HG03097 (cell line): ENCODE results near the gene LIM2.
"Not testable (repeated sequence)": the region's sequence is repeated elsewhere in the genome, so short reads cannot be mapped to it uniquely, and the experiment has no call there.

Source experiments
- ATAC-seq: cut with Tn5 transposase; IDR thresholded peaks from one replicate; pipeline ENCODE4 v1.9.1; 2021; ENCODE audit not compliant: unreplicated experiment, low FRiP score

Gene LIM2, protein sequence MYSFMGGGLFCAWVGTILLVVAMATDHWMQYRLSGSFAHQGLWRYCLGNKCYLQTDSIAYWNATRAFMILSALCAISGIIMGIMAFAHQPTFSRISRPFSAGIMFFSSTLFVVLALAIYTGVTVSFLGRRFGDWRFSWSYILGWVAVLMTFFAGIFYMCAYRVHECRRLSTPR

DNA sequence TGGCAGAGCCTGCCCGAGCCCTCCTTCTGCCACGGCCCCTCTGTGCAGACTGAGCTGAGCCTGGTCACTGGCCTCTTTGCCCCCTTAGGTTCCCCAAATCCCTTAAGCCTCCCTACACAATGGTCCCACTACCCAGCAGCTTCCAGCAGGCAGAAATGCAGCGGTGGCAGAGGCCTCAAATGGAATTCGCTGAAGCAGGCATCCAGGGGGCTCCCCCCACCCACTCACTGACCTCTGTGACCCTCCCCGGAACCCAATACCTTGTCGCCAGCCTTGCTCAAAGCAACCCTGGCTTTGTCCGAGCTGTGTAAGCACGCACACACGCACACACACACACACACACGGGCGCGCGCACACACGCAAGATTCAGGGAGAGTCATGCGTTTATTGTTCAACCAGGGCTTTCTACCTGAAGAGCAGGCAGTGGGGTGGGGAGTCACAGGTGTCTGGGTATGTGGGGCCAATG lies at the start of gene LIM2:
LIM2 (minus strand) TSS at position 51 of the 466 bp plus-strand sequence. CDS start 531 bp downstream, outside the sequence.
- ATAC-seq = no peak

DNA sequence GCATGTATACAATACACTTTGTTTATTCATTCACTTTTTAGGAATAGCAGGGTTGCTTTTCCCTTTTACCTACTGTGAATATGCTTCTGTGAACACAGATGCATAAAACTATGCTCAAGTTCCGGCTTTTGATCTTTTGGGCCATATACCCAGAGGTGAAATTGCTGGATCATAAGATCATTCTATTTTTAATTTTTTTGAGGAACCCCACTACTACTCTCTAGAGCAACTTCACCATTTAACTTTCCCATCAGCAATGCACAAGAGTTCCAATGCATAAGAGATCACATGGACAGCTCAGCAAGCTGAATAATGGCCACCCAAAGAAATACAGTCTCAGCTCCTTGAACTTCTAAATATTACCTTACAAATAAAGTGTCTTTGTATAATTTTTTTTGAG lies 46.7 kb upstream of the LIM2 start:
- no peak for ATAC-seq

DNA sequence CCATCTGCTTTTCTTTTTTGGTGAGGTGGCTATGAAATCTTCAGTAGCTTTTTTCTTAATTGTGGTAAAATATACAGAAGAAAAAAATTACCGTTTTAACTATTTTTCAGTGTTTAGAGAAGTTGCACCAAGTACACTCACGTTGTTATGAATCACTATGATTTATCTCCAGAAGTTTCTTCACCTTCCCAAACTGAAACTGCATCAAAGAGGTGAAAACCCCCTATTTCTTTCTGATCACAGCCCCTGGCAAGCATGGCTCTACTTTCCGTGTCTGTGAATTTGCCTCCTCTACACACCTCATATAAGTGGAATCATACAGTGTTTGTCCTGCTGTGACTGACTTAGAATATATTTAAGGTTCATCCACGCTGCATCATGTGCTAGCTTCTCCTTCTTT lies 45.3 kb upstream of the LIM2 start:
- no peak for ATAC-seq

DNA sequence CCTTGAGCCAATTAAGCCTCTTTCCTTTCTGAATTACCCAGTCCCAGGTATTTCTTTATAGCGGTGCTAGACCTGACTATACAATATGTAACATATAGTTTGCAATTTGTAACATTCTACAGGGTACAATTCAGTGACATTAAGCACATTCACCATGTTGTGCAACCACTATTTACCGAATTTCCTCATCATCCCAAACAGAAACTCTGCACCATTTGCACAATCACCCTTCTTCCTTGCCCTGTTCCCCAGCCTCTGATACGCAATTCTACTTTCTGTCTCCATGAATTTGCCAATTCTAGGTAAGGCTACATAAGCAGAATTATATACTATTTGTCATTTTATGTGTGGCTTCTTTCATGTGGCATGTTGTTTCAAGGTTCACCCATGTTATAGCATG lies 43.4 kb upstream of the LIM2 start:
- no peak for ATAC-seq

DNA sequence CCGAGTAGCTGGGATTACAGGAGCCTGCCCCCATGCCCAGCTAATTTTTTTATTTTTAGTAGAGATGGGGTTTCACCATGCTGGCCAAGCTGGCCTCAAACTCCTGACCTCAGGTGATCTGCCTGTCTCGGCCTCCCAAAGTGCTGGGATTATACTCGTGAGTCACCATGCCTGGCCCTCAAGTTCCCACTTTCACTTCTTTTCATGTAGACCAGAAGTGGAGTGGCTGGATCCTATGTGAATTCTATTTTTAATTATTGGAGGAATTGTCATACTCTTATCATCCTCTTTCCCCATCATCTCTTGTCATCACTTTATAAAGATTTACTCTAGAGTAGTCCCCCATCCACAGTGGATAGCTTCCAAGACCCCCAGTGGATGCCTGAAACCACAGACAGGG lies 42.4 kb upstream of the LIM2 start:
- no peak for ATAC-seq

DNA sequence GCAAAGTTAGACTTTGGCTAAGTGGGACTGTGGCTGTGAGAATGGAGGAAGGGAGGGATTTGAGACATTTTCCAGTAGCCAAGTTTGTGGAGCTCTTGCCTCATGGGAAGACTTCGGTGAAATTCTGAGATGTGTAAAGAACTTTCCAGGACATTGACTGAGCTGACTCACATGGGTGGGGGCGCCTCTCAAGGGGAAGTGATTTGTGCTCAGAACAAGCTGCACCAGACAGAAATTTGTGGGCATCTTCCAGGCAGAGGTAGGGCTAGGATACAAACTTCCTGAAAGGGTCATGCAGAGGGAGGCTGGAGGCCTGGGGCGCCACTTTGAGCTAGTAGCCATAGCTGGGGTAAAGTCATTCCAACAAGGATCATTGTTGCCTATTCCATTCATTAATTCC lies 39.4 kb upstream of the LIM2 start:
- ATAC-seq = no peak

DNA sequence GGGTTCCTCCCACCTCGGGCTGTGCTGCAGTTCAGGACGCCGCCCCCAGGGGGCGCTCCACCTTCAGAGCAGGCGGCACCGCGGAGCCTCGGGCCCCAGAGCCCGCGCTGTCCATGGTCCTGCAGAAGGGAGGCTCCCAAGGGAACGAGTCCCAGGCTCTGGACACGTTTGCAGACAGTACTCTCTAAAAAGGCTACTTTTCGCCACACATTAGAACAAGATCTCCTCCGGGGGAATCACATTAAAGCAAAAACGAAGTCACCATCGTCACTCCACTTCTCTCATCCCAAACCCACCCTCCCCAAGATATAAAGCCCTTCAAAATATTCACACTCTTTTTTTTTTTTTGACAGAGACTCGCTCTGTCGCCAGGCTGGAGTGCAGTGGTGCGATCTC lies 34.3 kb upstream of the LIM2 start:
- ATAC-seq = no peak

DNA sequence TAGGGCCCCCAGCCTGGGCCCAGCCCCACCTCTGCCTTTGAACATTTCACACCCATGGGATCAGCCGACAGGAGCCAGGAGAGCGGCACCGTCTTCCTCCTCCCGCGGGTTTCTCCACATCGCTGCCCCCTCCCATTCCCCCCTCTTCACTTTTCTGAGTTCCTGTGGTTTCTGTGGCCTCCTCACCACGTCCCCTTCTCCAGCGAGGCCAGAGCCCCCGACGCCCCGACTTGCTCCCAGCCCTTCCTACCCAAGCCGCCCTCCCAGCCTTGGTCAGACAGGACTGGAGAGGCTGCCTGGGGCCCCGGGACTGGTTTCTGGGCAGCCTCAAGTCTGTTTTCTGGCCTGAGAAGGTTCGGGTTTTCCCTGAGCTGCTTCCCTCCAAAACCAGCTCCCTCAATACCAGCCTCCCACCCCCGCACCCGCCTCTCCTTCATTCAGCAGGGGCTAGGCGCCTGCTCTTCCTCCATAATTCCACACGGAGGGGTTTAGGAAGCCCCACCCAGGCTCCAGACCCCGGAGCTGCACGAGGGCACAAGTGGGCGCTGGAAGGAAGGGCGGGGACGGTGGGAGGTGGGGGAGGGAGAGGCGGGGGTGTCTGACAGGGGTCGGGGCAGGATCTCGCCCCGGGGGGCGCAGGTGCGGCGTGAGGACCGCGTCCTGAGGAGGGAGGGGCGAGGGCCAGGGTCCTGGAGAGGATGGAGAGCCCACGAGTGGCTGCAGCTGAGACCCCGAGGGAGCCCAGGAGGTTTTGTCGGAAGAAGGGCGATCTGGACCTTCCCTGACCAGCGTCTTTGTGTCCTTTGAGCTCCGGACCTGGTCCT lies 33.7 kb upstream of the LIM2 start:
- ATAC-seq = no peak

DNA sequence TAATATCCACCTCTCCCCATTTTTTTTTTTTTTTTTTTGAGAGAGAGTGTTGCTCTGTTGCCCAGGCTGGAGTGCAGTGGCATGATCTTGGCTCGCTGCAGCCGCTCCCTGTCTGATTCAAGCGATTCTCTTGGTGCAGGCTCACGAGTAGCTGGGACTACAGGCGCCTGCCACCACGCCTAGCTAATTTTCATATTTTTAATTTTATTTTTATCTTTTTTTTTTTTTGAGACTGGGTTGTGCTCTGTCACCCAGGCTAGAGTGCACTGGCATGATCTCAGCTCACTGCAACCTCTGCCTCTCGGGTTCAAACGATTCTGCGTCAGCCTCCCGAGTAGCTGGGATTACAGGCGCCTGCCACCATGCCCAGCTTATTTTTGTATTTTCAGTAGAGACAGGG lies 32.7 kb upstream of the LIM2 start:
- ATAC-seq = not testable (repeated sequence)

DNA sequence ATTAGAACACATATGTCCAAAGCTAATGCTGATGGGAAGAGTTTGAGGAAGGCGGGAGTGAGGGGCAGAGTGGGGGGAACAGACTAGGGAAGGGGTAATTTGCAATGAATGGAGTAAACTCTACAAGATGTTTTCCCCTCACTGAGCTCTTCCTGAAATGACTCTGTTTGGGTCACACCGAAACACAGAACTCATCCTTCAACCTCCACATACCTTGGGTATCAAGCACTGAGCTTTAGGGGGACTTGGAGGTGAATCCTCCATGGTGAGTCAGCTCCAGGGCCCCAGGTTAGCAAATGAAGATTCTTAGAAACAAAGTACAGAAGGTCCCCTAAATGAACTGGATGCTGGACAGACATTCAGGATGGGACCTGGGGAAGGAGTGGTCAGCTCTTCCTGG lies 30.9 kb upstream of the LIM2 start:
- ATAC-seq = no peak

DNA sequence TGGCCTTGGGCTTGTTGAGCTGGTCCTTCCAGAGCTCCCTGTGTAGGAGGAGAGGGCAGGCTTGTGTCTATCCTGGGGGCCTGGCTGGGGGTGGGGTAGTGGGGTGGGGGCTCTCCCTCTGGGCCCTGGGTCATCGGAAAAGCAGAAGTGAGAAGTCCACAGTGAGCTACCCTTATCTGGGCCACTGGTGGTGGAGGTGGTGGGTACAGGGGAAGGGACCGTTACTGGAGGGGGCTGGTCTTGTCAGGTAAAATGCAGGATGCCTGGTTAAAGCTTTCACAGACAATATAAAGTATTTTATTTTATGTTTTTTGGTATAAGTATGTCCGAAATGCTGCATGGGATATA lies 30.0 kb upstream of the LIM2 start:
- ATAC-seq = peak; percentile 14

DNA sequence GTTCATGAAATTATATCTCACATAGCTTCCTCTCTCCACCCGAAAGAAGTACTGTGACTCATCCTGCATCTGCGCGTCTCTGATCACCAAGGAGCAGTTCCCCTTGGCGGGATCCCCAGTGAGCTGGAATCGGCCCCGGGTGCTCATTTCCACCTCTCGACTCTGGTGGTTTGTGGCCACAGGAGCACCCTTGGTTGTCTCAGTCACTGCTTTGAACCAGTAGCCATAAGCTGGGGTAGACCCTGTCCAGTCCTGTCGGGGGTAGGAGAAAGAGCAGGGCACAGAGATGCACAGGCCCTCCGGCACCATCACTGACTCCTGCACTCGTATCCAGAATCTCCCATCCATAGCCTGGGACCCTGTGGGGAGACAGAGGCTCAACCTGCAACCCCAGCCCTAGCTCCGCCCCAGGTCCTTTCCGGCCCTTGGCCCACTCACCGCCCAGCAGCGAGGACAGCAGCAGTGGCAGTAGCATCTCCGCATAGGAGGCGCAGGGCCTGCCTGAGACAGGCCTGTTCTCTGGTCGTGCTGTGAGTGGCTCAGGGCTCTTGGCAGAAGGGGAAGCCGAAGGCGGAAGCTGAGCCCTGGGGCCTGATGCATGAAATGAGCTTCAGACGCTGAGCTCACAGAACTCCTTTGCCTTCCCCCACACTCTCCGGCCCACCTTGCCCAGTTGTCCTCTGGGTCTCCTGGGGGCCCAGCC lies 29.5 kb upstream of the LIM2 start, which contains the start of gene SIGLEC10:
SIGLEC10 (minus strand) TSS at position 536 of the 703 bp plus-strand sequence; CDS start at position 475, 61 bp downstream.
- ATAC-seq = peak; percentile 55

DNA sequence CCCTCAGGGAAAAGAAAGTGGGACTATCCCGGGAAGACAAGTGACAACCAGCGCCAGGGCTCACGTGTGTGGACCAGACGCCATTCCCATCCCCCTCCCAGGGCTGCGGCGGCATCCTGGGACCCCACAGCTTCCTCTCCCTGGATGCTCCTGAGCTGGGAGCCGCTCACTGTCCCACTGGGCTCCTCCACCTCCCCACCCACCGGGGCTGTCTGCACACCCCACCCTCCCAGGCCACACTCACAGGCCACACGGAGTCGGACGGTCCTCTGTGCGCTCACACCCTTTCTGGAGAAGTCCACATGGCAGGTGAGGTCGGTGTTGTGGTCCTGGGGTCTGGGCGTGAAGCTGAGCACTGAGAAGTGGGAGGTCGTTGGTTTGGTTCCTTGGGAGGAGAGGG lies 28.6 kb upstream of the LIM2 start:
- ATAC-seq = not testable (repeated sequence)

DNA sequence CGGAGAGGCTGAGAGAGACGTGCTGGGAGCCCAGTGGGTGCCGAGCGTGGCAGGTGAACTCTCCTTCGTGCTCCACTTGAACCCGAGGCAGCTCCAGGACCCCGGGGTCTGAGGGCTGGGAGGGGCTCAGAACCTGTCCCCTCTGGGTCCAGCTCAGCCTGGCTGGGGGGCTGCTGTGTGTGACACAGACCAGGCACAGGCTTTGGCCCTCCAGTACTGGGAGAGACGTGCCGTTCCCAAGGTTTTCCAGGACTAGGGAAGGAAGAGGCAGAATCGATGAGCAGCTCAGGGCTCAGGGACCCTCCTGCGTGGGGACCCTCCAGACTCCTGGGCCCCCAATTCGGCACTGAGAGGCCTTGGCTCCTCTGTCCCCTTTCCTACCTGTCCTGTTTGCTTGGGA lies 27.4 kb upstream of the LIM2 start:
- no peak for ATAC-seq

DNA sequence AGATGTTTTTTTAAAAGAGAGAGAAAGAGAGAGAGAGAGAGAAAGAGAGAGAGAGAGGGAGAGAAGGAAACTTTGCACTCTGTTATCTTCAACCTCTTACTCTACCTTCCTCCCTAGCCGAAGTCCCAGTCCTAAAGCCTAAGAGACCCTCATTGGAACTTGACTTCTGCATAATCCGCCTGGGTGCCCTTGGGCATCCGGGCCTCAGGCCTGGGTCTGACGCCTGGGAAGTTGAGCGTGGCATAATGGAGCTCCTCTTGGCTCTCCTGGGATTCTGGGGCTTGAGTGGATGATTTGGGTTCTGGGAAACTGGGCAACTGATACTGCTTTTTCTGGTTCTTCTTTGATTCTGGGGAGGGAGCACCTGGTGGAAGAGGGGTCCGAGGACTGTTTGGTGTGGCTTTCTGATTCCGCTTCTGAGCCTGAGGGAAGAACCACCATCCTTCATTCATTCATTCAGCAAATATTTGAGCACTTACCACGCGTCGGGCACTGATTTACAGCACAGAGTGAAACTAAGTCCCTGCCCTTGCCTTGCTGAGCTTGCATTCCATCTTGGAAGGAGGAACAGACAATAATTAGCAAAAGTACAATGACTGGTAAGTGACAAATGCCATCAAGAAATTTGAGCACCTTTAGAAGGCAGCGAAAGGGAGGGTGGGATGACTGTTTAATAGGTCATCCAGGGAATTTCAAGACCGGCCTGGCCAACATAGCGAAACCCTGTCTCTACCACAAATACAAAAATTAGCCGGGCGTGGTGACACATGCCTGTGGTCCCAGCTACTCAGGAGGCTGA lies 23.4 kb upstream of the LIM2 start:
- ATAC-seq = no peak

DNA sequence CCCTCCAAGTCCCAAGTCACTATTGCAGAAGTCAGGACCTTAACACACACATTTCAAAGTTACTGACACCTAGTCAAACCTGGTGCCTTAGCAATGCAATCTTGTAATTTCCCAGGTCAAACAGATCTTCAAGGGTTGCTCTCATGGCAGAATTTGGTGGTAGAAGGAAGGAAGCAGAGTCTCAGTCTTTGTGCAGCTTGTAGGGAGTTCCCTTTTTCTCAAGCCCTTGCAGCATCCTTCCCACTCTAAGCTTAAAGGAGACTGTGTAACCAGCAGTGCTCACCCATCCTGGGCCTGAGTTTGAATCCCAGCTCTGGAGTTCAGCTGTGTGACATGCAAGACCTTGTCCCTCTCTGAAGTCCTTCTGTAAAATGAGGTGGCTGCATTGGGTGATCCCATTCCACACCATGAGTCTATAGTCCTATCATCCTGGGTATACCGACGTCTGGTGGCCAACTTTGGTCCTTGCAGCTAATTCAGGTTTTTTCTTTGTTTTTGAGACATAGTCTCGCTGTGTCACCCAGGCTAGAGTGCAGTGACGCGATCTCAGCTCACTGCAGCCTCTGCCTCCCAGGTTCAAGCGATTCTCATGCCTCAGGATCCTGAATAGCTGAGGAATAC lies 19.8 kb upstream of the LIM2 start:
- ATAC-seq = no peak

DNA sequence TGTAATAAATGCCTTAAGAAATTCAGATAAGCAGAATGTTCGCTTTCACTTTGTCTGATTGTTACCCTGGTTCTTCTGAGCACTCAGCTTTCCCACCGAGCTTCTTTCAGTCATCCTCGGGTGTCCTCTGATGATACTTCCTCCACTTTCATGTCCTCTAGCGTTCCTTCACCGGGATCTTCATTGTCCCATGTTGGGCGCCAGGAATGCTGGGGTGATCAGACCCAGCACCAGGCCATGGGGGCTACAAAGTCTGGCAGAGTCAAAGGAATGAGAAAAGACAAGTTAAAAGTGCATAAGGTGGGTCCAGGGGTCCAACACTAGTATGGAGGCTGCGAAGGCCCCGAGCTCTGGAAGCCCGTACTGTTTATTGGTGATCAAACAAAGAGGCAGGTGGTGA lies 14.3 kb upstream of the LIM2 start:
- ATAC-seq = no peak

DNA sequence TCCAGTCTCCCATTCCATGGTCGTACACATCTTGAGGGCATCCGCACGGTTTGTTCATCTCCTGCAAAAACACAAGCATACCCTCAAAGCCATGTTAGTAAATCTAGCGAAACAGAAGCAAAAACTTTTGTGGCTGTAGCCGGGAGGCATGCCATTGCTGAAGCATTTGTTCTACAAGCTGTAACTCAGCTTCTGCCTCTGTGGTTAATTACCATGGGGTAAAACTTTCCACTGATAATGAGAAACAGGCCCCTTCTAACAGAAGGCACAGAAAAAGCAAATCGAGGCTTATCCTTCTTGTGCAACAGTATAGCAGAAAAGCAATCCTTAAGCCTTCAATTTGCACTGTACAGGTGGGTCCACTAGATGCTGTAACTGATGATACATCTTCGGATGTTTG lies 12.2 kb upstream of the LIM2 start:
- ATAC-seq = not testable (repeated sequence)

DNA sequence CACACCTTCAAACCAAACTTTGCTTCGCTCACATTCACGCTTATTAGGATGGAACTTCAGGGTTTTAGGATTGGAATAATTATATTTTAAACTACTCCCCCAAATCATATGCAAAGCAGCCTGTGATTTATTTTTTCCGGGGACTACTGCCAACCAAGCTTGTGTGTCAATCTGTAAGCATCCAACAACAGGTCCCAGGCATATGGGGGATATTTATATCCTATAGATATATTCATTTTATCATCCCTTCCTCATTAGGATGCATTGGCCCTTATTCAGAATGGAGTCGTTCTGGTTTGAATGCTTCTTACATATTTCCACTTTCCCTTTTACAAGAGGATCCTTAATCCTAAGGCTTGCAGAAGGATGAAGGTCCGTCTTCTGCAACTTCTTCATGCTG lies 11.5 kb upstream of the LIM2 start:
- ATAC-seq = no peak

DNA sequence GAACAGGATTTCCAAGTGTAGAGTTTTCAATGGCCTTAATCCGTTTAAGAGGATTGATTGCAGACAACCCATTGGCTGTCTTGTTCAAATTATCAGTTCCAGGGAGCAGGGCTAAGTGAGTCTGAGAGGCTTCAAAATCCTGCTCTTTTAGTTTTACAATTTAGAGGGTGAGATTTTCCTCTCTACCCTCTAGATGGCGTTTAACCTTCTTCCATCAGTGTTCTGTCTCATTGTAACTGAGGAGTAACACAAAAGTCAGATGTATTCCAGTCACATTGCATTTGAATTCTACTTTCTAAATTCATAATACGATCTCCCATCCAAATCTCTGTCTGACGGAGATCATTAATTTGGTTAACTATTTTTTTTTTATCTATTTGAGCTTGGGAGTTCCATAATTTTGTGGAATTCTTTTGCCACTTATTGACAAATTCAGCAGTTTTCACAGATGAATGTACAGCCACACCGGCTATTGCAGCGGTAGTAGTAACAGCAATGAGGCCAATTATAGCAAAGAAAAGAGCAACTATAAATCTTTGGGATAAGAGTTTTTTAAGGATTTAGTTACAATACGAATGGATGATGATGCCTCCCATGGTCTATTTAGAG lies 10.4 kb upstream of the LIM2 start:
- no peak for ATAC-seq
